Lower lobe of right lung (tissue), 2 donors: ENCODE measurements around the gene PPP1R7. TPM values are rescaled to one million over a fixed set of nuclear protein-coding genes. Genes with fewer than 3 reads are reported as not detected.

Experiments
- ATAC-seq, 2 donors: fragments of 200-7000 bp; cut with Tn5 transposase; one replicate each; pipeline ENCODE4 v1.9.1; 2020 to 2022; ENCODE audit warnings: mild to moderate bottlenecking in 2 of 2, moderate library complexity in 2 of 2
- DNase-seq: peaks from one replicate; pipeline ENCODE4 v3.0.0-alpha.2; 2020
- H3K27ac ChIP-seq: fragments of 200-600 bp; one replicate; pipeline ENCODE4 v1.8.0; 2022
- H3K27me3 ChIP-seq: fragments of 200-600 bp; one replicate; pipeline ENCODE4 v1.8.0; 2022; ENCODE audit warnings: low read depth
- H3K36me3 ChIP-seq: fragments of 200-600 bp; one replicate; pipeline ENCODE4 v1.8.0; 2022; ENCODE audit warnings: mild to moderate bottlenecking
- H3K4me1 ChIP-seq: fragments of 200-600 bp; one replicate; pipeline ENCODE4 v1.8.0; 2022
- H3K4me3 ChIP-seq: fragments of 200-600 bp; one replicate; pipeline ENCODE4 v1.8.0; 2022; ENCODE audit warnings: mild to moderate bottlenecking
- H3K9me3 ChIP-seq: fragments of 200-600 bp; one replicate; pipeline ENCODE4 v1.8.0; 2022
- CTCF ChIP-seq: fragments of 200-600 bp; IDR thresholded peaks from one replicate; pipeline ENCODE4 v1.8.0; 2022; ENCODE audit warnings: antibody characterized with exemption, mild to moderate bottlenecking
- intact Hi-C: fragments of 100-400 bp; cut with DNase I; formaldehyde crosslinking; loops from one replicate; pipeline ENCODE4 v1.11.0; 2022
- total RNA-seq: library from RNA; stranded (reverse); fragmentation: NEBNext Ultra II Directional; extraction: Animal tissue kit (Norgen Biotek cat#: 25700); gene quantifications from one replicate; pipeline ENCODE4 v1.2.1, GENCODE V29; 2021
- donor health status: DM: no; HTN: yes; CAD: no; lungs with severe emphysema.

PPP1R7 gene
- total RNA-seq, 1 donor from 2014 or later, result 58.9 TPM

GRCh38 chr2:241148891-241149674, 1.2 kb upstream of the PPP1R7 start, which contains the start of gene PASK:
PASK (minus strand) TSS chr2:241149472; CDS start chr2:241143032, 6,440 bp downstream.
- TF ChIP-seq CTCF, result no peak
- Histone ChIP-seq H3K4me1 (peaks cover 23% of the 10 kb centered on the region), H3K4me3 (peak within 1 kb of the TSS; percentile 98), H3K9me3 (no peaks in the 10 kb centered on the region), H3K27me3 (no peaks in the 10 kb centered on the region), H3K36me3 (peaks cover 8% of the 10 kb centered on the region), H3K27ac (peak within 1 kb of the TSS; percentile 85)
- intact Hi-C loops, result no loop called here
- ATAC-seq (peak; percentile 96 to 97), DNase-seq (peak; percentile 98)

- Histone ChIP-seq H3K4me1 (peaks cover 23% of the 10 kb centered on the region), H3K27me3 (no peaks in the 10 kb centered on the region), H3K4me3 (peak overlapping the region; percentile 98), H3K36me3 (peaks cover 13% of the 10 kb centered on the region), H3K27ac (peak overlapping the region; percentile 85), H3K9me3 (no peaks in the 10 kb centered on the region)
- TF ChIP-seq CTCF, result no peak
- ATAC-seq (peak in 1 of 2 donors; percentile 18), DNase-seq (no peak)
- intact Hi-C loops, result no loop called here
Measured at GRCh38 chr2:241149675-241149924, 667 bp upstream of the PPP1R7 start.

- peaks cover 26% of the 10 kb centered on the region for H3K36me3 ChIP-seq
- H3K27me3 ChIP-seq, result no peaks in the 10 kb centered on the region
- H3K4me1 ChIP-seq, result peaks cover 23% of the 10 kb centered on the region
- ATAC-seq, result peak; percentile 7 to 18
- intact Hi-C loops, result no loop called here
- DNase-seq, result no peak
- no peaks in the 10 kb centered on the region for H3K9me3 ChIP-seq
- H3K4me3 ChIP-seq, result peak overlapping the region; percentile 98
- peak overlapping the region; percentile 85 for H3K27ac ChIP-seq
- no peak for TF ChIP-seq CTCF
Measured at GRCh38 chr2:241150660-241151530, 628 bp downstream of the PPP1R7 start.

- Histone ChIP-seq H3K4me3 (no peak overlapping the region), H3K27ac (no peak overlapping the region), H3K36me3 (peaks cover 29% of the 10 kb centered on the region), H3K9me3 (no peaks in the 10 kb centered on the region), H3K27me3 (no peaks in the 10 kb centered on the region), H3K4me1 (peaks cover 26% of the 10 kb centered on the region)
- intact Hi-C loops, result no loop called here
- no peak for DNase-seq
- no peak for TF ChIP-seq CTCF
- ATAC-seq, result no peak
Measured at GRCh38 chr2:241151934-241152660, 1.8 kb downstream of the PPP1R7 start.

- no peak for ATAC-seq
- TF ChIP-seq CTCF, result no peak
- H3K36me3 ChIP-seq, result peaks cover 44% of the 10 kb centered on the region
- H3K4me1 ChIP-seq, result peaks cover 25% of the 10 kb centered on the region
- no peak overlapping the region for H3K4me3 ChIP-seq
- intact Hi-C loops, result no loop called here
- DNase-seq, result no peak
- no peak overlapping the region for H3K27ac ChIP-seq
- H3K9me3 ChIP-seq, result no peaks in the 10 kb centered on the region
- no peaks in the 10 kb centered on the region for H3K27me3 ChIP-seq
Measured at GRCh38 chr2:241153616-241154015, 3.3 kb downstream of the PPP1R7 start.
